Measurements from ENCODE around the gene PIK3R6.

PIK3R6 gene

GRCh38 chr17:8755590-8756255, 111.8 kb downstream of the PIK3R6 start:
- in situ Hi-C loops (cut with MboI; ENCODE audit: low sequenced_read_pairs): no loop called here

GRCh38 chr17:8754890-8755289, 112.6 kb downstream of the PIK3R6 start:
- in situ Hi-C loops (cut with MboI; ENCODE audit: low sequenced_read_pairs): no loop called here

GRCh38 chr17:8753976-8754440, 113.5 kb downstream of the PIK3R6 start:
- in situ Hi-C loops (cut with MboI; ENCODE audit: low sequenced_read_pairs): no loop called here

DNA sequence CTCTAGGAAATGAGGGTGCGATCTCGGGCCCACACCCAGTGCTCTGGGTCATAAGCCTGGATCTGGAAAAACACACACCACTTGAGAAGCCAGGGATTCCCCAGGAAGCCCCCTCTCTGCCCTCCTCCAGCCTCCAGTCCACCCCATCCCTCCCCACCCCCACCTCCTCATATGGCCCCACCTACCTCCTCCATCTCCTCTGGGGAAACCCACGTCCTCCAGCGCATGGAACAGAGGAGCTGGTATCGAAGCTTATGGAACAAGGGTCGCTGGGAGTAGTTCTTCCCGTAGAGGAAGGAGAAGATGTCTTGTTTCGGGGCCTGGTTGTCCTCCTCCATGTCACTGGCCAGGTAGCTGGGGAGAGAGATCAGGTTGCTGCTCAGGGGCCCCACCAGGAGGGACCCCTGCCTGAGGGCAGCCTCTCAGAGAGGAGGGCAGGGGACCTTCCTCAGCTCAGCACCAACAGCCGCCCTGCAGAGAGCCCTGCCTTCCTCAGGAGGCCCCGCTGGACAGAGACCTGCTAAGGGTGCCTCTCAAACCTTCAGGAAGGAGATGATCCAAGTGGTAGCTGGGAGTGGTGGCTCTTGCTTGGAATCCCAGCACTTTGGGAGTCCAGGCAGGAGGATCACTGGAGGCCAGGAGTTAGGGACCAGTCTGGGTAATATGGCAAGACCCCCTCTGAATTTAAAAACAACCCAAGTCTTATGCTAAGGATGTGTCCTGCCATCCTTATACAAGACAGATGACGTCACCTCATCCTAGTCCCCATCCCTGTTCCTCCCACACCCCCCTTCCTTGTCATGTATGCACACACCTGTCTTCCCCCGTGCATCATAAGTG, 114.1 kb downstream of the PIK3R6 start:
- in situ Hi-C loops (cut with MboI; ENCODE audit: low sequenced_read_pairs): no loop called here
